Measurements from ENCODE around the gene ENO2.

ENO2 gene

GRCh38 chr12:6912164-6912935 is 2.0 kb upstream of the ENO2 start:
- DNase-seq (ENCODE audit: low read depth in 2 of 2): no peak

- no peak for DNase-seq (ENCODE audit: low read depth in 2 of 2)
Measured at GRCh38 chr12:6914947-6915788, 788 bp downstream of the ENO2 start.

DNA sequence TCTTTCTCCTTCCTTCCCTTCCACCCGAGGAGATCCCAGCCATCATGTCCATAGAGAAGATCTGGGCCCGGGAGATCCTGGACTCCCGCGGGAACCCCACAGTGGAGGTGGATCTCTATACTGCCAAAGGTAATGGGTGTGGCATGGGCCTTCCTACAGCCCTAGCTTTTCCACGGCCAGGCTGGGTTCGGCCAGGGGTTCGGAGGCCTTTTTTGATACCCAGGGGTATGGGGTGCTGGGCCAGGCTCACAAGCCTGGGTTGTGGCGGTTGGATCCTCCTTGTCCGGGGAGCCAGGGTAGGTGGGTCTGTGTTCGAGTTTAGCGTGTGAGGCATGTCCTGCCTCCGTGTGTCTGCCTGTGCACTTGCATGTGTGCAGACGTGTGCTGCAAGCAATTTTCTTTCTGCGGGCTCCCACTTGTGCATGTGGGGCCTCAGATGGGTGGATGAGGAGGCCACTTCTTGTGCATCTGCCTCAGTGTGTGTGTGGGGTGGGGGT is 1.5 kb downstream of the ENO2 start:
- DNase-seq (ENCODE audit: low read depth in 2 of 2): no peak

DNA sequence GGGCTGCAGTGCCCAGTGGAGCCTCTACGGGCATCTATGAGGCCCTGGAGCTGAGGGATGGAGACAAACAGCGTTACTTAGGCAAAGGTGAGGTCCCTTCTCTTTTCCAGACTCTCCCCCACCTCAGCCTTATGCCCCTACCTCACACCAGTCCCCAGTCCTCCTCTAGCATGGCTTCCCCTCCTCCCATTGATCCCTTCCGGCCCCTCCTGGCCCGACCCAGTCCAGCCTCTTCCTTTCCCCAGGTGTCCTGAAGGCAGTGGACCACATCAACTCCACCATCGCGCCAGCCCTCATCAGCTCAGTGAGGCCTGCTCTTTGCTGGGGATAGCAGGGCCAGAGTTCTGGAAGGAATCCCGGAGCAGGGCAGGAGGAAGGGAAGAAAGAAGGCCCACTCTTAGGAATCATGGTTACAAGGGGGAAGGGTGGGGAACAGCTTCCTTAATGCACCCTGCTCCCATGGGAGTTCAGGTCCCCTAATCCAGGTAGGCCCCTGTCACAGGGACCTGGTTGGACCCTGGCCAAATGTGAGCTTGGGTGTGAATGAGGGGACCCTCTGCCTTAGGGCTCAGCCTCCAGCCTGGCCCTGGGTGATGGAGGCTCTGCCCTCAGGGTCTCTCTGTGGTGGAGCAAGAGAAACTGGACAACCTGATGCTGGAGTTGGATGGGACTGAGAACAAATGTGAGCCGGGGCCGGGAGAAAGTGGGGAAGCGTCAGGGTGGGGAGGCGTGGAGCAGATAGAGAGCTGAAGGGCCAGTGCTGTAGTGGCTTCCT is 2.2 kb downstream of the ENO2 start:
- no peak for DNase-seq (ENCODE audit: low read depth in 2 of 2)

DNA sequence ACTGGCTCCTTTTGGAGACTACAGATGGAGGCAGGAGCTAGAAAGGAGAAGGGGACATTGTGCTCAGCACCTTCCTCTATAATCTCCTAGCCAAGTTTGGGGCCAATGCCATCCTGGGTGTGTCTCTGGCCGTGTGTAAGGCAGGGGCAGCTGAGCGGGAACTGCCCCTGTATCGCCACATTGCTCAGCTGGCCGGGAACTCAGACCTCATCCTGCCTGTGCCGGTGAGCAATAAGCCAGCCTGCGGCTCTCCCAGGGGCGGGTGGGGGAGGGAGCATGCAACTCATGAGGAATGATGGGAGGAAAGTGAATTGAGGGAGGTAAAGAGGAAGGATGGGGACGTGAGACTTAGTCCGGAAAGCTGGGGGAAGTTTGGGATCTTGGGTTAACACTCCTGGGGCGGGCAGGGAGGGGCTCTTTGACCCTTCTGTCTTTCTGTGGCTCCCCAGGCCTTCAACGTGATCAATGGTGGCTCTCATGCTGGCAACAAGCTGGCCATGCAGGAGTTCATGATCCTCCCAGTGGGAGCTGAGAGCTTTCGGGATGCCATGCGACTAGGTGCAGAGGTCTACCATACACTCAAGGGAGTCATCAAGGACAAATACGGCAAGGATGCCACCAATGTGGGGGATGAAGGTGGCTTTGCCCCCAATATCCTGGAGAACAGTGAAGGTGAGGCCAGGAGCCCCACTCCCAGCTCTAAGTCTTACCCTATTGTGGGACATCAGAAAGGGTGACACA is 3.3 kb downstream of the ENO2 start:
- no peak for DNase-seq (ENCODE audit: low read depth in 2 of 2)

GRCh38 chr12:6919588-6919987 is 5.2 kb downstream of the ENO2 start:
- no peak for DNase-seq (ENCODE audit: low read depth in 2 of 2)

- DNase-seq (ENCODE audit: low read depth in 2 of 2): no peak
Measured at GRCh38 chr12:6921539-6921938, 7.2 kb downstream of the ENO2 start.

- no peak for DNase-seq (ENCODE audit: low read depth in 2 of 2)
Measured at GRCh38 chr12:6921996-6922946, 7.9 kb downstream of the ENO2 start.

DNA sequence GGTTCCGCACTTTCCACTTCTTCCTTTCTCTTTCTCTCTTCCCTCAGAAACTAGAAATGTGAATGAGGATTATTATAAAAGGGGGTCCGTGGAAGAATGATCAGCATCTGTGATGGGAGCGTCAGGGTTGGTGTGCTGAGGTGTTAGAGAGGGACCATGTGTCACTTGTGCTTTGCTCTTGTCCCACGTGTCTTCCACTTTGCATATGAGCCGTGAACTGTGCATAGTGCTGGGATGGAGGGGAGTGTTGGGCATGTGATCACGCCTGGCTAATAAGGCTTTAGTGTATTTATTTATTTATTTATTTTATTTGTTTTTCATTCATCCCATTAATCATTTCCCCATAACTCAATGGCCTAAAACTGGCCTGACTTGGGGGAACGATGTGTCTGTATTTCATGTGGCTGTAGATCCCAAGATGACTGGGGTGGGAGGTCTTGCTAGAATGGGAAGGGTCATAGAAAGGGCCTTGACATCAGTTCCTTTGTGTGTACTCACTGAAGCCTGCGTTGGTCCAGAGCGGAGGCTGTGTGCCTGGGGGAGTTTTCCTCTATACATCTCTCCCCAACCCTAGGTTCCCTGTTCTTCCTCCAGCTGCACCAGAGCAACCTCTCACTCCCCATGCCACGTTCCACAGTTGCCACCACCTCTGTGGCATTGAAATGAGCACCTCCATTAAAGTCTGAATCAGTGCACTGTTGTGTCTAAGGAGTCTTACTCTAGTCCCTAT is 8.8 kb downstream of the ENO2 start:
- DNase-seq (ENCODE audit: low read depth in 2 of 2): no peak

- DNase-seq (ENCODE audit: low read depth in 2 of 2): no peak
Measured at GRCh38 chr12:6923851-6924250, 9.5 kb downstream of the ENO2 start.

DNA sequence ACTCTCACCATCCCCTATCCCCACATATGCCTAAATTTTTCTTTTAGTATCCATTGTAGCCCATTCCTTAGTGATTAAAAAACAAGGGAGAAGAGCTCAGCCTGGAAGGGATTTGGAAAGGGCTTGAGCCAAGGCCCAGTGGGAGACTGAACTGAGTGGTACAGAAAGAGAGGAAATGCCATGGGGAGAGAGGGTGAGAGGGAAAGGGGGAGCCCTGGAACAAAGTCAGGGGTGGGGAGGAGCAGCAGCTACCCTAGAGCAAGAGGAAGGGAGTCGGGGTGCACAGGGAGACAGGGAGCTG is 10.8 kb downstream of the ENO2 start:
- no peak for DNase-seq (ENCODE audit: low read depth in 2 of 2)

DNA sequence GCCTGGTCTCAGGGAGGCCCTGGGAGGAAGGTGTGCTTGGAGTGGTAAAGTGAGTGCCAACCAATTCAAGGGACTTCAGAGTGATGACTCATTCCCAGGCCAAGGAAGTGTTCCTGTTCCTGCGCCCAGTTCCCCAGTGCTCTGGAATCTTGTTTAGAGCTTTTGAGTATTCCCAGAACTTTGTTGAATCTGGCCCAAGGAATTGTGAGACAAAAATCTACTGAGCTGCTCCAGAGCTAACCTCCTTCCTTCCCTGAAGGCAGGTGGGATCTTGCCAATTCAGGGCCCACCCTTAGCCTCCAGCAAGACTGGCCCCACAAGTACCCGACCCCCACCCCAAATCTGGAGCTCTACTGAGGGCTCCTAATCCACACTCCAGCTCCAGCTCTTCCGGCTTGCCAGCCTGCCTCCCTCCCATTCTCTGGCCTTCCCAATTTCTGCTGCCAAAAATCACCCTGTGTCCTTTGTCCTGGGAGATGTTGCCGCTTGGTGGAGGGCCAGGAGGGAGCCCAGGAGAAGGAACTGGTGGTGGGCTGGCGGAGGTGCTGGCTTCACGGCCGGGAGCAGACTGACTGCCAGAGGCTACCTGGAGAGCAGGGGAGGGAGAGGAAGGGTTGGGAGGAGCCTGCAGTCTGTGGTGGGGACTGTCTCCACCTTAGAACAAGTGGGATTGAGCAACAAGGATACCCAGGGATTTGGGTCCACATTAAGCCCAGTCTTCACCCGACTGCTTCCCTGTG is 11.3 kb downstream of the ENO2 start:
- DNase-seq (ENCODE audit: low read depth in 2 of 2): peak; percentile 59 to 62

DNA sequence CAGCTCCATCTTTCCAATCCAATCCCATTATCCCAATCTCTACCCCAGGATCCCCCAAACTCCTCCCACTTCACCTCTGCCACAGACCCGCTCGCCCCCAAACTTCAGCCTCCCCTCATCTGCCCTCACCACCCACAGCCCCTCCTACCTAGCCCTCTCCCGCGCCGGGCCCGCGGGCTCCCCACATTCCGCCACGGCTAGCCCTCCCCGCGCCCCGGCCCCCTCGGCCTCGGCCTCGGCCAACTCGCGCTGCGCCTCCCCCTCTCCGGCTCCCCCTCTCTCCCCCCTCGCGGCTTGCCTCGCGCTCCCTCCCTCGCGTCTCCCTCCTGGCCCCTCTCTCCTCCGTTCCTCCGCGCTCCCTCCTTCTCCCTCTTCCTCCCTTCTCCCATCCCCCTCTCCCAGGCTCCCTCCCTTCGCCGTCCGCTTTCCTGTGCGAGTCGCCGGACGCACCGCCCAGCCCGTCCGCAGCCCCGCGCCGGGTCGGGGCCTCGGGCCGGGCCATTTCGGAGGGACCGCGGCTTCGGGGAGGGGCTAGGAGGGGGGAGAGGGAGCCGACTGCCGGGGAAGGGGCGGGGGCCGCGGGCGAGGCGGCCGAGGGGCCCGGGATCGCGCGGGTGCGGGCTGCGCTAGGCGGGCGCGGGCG is 13.1 kb downstream of the ENO2 start, which contains the start of gene ATN1:
Gene ATN1 (plus strand): TSS at position 581 of the 643 bp plus-strand sequence. CDS start 6,043 bp downstream, outside the sequence.
- DNase-seq (ENCODE audit: low read depth in 2 of 2): peak; percentile 57 to 60

DNA sequence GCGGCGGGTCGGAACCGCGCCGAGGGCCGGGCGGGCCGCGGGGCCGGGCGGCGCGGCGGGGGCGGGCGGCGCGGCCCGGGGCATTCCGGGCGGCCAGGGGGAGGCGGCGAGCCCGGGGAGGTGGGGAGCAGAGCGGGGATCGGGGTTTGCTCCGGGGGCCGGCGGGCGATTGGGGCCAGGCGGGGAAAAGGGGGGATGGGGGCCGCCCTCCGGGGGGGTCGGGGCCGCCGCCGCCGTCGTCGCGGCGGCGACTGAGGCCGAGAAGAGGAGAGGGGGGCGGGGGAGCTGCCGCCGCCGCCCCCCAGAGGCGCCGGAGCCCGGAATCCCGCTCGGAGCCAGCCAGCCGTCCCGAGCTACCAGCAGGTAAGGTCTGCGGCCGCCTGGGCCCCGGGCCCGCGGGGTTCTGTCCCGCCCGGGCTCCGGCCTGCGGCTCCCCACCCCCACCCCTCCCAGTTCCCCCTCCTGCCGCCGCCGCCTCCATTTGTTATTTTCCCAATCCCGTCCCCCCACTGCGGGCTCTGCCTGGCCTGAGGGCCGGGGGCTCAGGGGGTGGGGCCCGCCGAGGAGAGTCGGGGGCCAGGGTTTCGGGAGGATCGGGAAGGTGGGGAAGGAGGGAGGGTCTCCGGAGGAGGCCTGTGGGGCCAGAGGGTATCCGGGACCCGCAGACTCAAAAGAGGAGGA is 13.8 kb downstream of the ENO2 start:
- no peak for DNase-seq (ENCODE audit: low read depth in 2 of 2)

DNA sequence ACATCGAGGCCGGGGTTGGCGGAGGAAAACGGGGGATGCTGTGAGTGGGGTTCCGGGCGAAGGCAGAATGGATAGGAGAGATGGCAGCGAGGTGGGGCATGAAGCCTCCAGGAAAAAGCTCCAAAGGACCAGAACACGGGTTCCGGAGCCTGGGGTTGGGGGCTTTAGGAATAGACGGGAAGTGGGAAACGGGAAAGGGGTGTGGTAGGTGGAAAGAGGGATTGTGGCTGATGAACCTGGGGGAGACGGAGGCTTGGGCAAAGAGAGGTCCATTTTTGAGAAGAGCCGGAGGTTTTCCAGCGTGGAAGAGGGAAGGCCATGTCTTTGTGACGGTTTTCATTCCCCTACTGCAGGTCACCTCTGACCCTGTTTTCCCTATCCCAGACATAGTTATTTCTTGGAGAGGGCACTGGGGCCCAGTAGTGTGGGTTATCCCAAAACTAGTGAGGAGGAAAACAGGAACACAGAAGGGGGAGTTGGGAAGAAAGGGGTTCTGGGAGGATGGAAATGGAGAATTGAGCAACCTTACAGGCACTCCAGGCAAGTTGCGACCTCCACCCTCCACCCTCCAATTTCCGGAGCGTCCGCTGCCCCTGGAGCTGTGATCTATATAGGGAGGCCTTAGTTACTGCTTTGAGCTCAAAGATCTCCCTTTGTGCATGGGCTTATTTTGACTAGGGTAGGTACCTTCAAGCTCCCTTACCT is 14.5 kb downstream of the ENO2 start:
- DNase-seq (ENCODE audit: low read depth in 2 of 2): no peak

GRCh38 chr12:6929466-6930452 is 15.4 kb downstream of the ENO2 start:
- no peak for DNase-seq (ENCODE audit: low read depth in 2 of 2)

Data from fibroblast of skin of left biceps (primary cell).